ENCODE results near the gene ARID2. TPM values are rescaled to one million over a fixed set of nuclear protein-coding genes. Genes with fewer than 3 reads are reported as not detected.
A peak's percentile ranks its signal among the peaks of the same experiment; 100 is the strongest.

Gene ARID2
- total and polyA plus RNA-seq, 2 of the 13 experiments (the other 11 are each of a cell fraction or from before 2014, with no cell fraction given) = 15.9 to 22.2 TPM

DNA sequence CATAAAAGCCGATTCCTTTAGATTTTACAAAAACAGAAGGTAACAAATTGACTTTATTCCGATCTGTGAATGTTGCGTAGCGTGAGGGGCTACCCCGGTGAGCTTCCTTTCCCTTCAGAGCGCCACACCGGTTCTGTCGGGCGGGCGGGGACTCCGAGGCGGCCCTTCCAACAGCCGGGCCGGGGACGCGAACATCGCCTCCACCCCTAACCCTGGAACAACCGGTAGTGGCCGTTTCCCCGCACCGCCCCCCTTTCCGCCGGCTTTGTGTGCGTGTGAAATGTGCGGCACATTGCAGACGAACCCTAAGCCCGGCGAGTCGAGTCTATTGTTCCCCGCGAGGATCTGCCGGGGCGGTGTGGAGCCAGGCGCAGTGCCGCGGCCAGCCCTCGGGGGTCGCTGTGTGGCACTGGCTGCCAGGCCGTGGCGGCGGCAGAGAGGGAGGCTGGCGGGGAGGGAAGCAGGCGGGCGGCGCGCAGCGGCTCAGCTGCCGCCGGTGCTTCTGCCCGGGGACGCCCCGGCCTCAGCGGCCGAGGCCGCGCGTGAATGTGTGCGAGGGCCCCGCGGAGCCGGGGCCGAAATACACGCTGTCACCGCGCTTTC is 775 bp upstream of the ARID2 start (continued):
- TF ChIP-seq, protein P1, sequence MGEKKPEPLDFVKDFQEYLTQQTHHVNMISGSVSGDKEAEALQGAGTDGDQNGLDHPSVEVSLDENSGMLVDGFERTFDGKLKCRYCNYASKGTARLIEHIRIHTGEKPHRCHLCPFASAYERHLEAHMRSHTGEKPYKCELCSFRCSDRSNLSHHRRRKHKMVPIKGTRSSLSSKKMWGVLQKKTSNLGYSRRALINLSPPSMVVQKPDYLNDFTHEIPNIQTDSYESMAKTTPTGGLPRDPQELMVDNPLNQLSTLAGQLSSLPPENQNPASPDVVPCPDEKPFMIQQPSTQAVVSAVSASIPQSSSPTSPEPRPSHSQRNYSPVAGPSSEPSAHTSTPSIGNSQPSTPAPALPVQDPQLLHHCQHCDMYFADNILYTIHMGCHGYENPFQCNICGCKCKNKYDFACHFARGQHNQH (CRISPR knock-in tag; IDR thresholded peaks at IDR 0.05) = peak; percentile 84
- TF ChIP-seq REXO4 (CRISPR knock-in tag; IDR thresholded peaks at IDR 0.05; ENCODE audit: borderline replicate concordance) (no peak), ZNF484 (CRISPR knock-in tag; IDR thresholded peaks at IDR 0.05; ENCODE audit: borderline replicate concordance, low read depth) (no peak), JUND (CRISPR knock-in tag; IDR thresholded peaks at IDR 0.05) (peak; percentile 29; the same call in 1 of the 2 replicates), AGO1 (IDR thresholded peaks at IDR 0.05; ENCODE audit: low read depth, low read length, poor library complexity, severe bottlenecking) (no peak), ZFP82 (CRISPR knock-in tag; IDR thresholded peaks at IDR 0.05; ENCODE audit: borderline replicate concordance) (peak; percentile 25; the same call in 1 of the 2 replicates), ZNF570 (CRISPR knock-in tag; IDR thresholded peaks at IDR 0.05; ENCODE audit: borderline replicate concordance) (no peak), SPEN (CRISPR knock-in tag; IDR thresholded peaks at IDR 0.05; ENCODE audit: low read depth) (peak; percentile 89), ZNF83 (CRISPR knock-in tag; IDR thresholded peaks at IDR 0.05; ENCODE audit: borderline replicate concordance) (no peak), NAIF1 (CRISPR knock-in tag; IDR thresholded peaks at IDR 0.05; ENCODE audit: borderline replicate concordance) (no peak; the same call in 1 of the 2 replicates), ARNTL (CRISPR knock-in tag; IDR thresholded peaks at IDR 0.05) (0 out of 2 replicates have a peak, but pooled peaks have one; percentile 26), HNRNPL (IDR thresholded peaks at IDR 0.05; ENCODE audit: low read depth, low read length) (no peak), NKX3-1 (CRISPR knock-in tag; IDR thresholded peaks at IDR 0.05) (peak; percentile 69; the same call in 1 of the 2 replicates), ZNF264 (CRISPR knock-in tag; IDR thresholded peaks at IDR 0.05) (peak; percentile 71; the same call in 1 of the 2 replicates), ZNF670 (CRISPR knock-in tag; IDR thresholded peaks at IDR 0.05; ENCODE audit: borderline replicate concordance) (0 out of 2 replicates have a peak, but pooled peaks have one; percentile 58), BATF2 (CRISPR knock-in tag; IDR thresholded peaks at IDR 0.05) (no peak), ZNF605 (CRISPR knock-in tag; IDR thresholded peaks at IDR 0.05) (peak; percentile 83; the same call in 1 of the 2 replicates), DNMT1 (CRISPR knock-in tag; IDR thresholded peaks at IDR 0.05) (peak; percentile 94; the same call in 1 of the 2 replicates), PRDM4 (CRISPR knock-in tag; IDR thresholded peaks at IDR 0.05; ENCODE audit: borderline replicate concordance) (no peak), ESRRA (CRISPR knock-in tag; IDR thresholded peaks at IDR 0.05; ENCODE audit: low read depth) (peak; percentile 44; the same call in 1 of the 2 replicates), EEA1 (CRISPR knock-in tag; IDR thresholded peaks at IDR 0.05; ENCODE audit: borderline replicate concordance) (no peak)
- TF ChIP-seq, protein P2, sequence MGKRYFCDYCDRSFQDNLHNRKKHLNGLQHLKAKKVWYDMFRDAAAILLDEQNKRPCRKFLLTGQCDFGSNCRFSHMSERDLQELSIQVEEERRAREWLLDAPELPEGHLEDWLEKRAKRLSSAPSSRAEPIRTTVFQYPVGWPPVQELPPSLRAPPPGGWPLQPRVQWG (CRISPR knock-in tag; IDR thresholded peaks at IDR 0.05; ENCODE audit: borderline replicate concordance, low read depth) = no peak
- TF ChIP-seq, protein P3, sequence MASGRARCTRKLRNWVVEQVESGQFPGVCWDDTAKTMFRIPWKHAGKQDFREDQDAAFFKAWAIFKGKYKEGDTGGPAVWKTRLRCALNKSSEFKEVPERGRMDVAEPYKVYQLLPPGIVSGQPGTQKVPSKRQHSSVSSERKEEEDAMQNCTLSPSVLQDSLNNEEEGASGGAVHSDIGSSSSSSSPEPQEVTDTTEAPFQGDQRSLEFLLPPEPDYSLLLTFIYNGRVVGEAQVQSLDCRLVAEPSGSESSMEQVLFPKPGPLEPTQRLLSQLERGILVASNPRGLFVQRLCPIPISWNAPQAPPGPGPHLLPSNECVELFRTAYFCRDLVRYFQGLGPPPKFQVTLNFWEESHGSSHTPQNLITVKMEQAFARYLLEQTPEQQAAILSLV (CRISPR knock-in tag; IDR thresholded peaks at IDR 0.05; ENCODE audit: borderline replicate concordance) = peak; percentile 81

Data from HepG2 (cell line).